Activated effector memory CD4-positive, alpha-beta T cell treated with Interleukin-2 at 50 U/mL for 16 hours (primary cell): Measurements from ENCODE around the gene EPHA4.

ENCODE experiments used
- DNase-seq: peaks from one replicate; pipeline ENCODE4 v3.0.0-alpha.2; 2020

The EPHA4 gene

DNA sequence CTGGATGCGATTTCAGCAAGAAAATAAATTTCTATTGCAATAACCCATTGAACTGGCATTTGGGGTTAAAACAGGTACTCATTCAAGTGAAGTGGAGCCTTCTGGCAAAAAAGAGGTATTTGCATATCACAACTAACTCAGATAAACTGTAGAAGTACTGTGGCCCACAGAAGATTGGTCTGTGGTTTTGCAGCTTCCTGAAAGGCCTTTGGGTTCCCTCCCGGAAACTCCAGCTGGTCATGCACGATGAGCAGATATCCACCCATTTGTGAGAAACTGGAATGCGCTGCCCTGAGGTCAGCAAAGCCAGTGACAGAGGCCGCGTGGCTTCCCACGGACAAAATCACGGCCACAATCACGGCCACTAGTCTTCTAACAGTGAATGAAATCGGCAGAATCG is 106.3 kb downstream of the EPHA4 start:
- DNase-seq = no peak

- DNase-seq = no peak
These were observed 107.1 kb downstream of the EPHA4 start for GRCh38 chr2:221464971-221465370.

DNA sequence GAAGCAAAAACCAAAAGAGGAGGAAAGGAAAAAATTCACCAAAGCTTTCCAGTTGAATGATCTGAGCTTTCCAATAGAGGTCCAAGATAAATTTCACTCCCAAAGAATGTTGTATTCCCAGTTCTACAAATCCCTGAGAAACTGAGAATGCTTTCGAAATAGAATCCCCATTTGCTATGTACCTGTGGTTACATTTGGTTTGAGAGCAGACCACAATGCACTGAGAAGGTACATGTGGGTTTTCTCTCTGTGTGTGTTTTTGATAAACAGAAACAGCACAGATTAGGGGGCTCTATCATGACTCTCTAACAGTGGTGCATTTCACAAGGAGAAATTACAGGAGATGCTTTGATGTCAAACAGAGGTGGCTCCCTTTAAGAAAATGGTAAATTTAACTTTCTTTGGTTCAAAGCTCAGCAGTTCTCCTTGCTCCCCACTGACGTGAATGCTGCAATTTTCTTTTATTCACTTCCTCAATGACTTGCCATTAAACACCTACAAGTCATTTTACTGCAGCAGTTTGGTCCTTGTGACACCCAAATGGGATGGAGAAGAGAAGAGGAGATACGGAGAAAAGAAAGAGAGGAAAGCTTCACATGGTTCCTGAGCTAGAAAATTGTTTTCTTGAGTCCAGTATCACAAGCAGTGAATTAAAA is 108.7 kb downstream of the EPHA4 start:
- no peak for DNase-seq

GRCh38 chr2:221461901-221462300 is 110.2 kb downstream of the EPHA4 start:
- DNase-seq = no peak

GRCh38 chr2:221460136-221460535 is 112.0 kb downstream of the EPHA4 start:
- no peak for DNase-seq

GRCh38 chr2:221458578-221458977 is 113.5 kb downstream of the EPHA4 start:
- DNase-seq = no peak

DNA sequence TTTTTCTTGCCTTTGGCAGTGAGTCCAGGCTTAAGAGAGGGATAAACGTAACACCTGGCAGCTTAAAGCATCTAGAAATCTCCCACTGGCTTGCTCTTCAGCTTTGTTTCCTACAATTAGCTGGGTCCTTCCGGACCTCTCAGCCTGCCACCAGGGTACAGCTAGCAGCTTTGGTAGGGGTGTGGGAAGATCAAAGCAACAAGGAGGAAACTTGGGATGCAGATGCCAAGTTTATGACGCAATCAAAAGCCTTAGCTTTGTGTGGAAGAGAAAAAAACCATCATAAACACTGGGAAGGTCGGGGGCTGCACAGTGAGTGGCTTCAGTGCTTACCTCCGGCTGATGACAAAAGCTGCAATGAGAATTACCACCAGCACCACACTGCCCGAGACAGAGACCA is 116.9 kb downstream of the EPHA4 start:
- DNase-seq = no peak

DNA sequence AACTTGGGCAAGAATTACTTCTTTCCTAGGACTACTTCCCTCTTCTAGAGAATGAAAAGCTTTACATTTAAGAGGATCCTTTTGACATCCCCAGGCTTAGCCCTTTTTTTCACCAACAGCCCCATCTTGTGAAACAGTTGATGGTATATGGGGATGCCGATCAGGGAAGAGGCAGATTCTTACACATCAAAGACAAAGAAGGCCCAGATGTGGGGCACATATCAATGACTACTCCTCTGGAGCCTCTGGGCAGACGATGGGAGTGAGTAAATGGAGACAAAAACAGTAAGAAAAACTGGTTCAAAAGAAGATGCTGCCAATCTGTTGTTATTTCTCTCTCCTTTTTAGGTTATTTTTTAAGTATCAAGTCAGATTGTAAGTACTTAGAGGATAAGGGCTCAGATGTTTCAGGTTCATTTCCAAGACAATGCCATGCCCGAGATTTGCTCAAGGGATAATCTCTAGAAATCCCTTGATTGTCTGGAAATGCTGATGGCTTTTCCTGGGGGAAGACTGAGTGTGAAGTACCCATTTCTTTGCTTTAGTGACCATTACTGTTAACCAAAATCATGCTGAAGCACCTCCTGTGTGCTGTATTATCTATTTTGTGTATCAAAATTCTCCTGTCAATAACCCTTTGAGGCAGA is 117.5 kb downstream of the EPHA4 start:
- DNase-seq = no peak

DNA sequence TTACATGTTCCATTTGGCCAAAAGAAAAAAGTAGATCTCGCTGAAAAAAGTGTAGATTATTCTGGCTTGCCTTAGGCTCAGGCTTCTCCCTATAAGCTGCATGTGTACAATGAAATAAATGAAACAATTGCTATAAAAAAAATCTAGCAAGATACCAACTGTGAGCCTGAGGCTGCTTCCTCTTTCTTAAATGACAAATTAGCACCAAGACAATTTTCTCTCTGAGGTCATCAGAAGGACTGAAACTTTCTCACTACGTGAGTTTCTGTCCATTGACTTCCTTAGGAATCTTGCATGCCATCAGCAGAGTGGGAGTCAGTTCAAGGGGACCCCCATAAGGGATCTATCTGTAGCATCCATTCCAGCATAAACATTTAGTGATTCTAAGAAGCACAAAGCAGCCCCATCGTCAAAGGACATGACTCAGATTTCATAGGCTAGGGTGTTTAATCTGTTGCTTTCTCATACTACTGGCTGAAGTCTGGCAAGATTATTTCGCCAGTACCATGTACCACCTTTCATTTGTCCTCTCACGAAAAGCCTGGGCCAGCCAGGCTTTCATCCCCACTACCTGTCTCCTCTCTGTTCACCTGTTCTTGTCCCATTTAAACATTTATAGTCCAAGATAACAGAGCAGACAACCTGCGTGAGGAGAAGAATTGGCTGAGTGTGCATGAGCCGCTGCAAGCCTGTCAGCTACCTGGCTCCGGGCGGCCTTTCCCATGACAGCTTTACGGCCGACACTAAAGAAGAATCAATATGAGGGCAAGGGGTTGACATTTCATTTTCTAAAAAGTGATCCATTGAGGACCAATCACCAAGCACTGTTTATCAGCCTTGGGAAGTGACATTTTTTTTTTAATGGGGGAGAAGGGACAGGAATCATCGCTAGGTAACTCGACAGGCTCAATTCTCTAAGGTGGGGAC is 120.0 kb downstream of the EPHA4 start:
- DNase-seq = no peak

DNA sequence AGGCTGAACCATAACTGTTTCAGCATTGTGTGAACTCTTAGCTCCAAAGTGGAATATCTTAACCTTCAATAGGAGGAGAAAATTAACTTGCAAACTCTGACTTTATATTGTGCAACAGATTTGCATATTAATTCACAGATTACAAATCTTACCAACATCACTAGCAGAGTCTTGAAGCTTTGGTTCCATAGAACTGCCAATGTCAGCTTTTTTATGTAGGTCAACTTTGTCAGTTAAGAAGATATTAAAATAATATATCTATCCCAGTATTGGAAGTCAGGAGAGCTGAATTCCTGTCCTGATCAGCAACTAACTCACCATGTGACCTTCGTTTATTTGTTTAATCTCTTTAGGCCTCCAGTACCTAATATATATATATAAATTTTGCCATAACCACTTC is 121.8 kb downstream of the EPHA4 start:
- no peak for DNase-seq

DNA sequence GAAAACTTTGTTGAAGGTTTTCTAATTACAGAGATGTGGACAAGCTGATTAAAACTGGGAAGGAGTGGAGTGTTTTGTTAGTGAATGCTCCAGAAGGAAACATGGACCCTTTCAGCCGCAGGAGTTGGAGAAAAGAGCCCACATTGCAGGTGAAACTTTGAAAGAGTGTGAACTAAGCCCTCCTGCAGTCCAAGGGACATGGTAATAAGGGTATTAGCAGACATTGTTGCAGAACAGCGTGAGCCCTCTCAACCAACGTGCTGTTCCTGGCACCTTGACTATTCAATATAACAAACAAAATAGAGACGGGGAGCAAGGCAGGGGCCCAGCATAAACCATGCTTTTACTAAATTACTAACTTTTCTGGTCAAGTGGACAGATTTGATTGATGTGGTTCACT is 122.7 kb downstream of the EPHA4 start:
- DNase-seq = no peak

DNA sequence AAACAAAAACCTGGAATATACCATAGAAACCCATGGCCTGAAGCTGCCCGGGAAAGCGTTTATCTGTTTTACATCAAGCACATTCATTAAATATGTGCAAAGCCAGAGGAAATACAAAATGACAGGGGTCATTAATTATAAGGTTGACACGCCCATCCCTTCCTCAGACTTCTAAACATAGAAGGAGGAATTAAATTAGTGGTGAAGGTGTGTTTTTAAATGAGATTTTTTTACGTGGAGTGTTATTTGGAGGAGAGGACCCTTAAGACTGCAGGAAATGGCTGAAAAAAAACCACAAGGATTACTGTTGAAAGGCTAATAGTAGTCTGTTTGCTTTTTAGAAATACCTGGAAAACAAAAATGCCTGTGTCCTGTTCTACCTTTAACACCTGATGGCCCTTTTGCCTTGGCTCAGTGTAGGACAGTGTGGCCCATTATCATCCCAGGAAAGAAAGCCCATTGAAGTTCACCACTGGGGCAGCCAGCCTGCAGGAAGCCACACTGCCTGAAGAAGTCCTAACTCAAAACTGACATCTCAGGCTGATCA is 123.2 kb downstream of the EPHA4 start:
- DNase-seq = no peak

GRCh38 chr2:221448057-221448843 is 123.9 kb downstream of the EPHA4 start:
- DNase-seq = no peak

DNA sequence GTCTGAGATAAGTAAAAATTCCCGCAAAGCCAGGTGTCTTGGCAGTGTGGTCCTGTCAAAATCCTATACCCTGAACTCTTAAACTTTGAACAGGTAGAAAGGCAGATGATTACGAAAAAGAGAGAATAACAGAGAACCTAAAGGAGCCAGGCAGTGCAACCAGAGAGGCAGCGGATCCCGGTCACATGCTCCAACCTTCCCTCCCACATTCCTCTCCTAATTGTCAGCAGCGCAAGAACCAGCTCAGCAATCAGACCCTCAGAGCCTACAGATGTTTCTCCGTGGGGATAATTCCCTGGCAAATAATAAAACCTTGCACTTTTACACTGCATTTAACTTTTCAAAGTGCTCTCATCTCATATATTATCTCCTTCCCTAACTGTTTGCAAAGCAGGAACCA is 124.8 kb downstream of the EPHA4 start:
- no peak for DNase-seq

DNA sequence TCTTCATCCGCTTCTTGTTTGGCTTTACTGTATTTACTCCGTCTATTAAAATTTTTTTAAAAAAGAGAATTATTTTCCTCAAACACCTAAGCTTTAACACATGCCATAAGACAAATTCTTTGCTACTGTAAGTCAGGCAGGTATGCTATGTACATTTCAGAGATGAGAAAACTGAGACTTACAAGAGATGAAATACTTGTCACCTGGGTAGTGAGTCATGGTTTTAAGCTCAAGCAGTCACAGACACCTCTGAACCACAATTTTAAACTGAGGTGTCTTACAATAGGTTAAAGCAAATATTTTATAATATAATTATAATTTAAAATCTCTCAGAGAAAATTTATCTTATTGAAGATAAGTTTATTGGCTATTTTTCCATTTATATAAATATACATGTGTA is 126.0 kb downstream of the EPHA4 start:
- no peak for DNase-seq

DNA sequence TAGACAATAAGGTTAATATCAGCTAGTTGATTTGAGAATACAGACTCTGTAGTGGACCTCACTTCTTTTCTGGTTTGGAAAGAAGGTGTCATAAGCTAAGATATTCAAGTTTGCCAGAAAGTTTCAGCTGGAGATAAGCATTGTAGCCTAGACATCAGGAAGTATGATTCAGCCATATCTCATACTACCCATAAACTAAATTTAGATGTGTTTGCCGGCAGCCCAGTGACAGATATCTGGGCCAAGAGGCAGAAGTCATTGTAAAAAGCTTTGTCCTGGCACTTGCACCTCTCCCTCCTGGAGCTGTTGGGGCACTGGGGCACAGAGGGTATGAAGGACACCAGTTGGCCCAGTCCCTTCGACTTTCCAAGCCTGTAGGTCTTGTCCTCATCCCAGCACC is 128.0 kb downstream of the EPHA4 start:
- DNase-seq = no peak

- DNase-seq = no peak
These were observed 128.5 kb downstream of the EPHA4 start for GRCh38 chr2:221443645-221444044.

- no peak for DNase-seq
These were observed 130.0 kb downstream of the EPHA4 start for GRCh38 chr2:221442128-221442527.

DNA sequence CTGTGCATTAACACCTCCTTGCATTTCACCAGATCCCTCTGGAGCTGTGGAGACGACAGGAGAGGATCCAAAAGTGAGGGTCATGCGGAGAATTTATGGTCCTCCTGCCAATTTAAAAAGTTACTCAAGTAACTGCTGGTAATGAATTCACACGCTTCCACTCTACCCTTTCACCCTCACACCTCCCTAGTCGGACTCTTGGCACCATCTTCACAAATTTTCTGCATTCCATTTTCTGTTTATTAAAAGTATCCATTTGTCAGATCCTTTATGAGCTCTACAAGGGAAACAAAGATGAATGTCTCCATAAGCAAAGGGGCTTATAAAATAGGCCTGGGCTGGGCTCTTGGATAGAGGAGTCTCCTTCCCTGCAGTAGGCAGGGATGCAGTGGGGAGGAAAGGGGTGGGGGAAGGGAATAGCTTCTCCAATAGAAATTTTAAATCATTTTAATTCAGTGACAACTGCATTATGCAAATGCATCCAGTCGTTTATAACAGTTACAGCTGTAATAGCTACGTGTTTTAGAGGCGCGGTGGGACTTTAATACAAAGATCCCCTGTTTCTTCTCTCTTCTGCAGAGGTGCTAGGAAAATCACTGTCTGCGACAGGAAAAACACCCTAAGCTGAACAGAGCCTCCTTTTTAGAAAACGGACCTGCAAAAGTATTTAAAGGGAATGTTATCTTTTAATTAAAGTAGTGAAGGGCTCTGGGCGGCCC is 132.2 kb downstream of the EPHA4 start:
- DNase-seq = no peak

- DNase-seq = no peak
These were observed 135.0 kb downstream of the EPHA4 start for GRCh38 chr2:221437056-221437455.

DNA sequence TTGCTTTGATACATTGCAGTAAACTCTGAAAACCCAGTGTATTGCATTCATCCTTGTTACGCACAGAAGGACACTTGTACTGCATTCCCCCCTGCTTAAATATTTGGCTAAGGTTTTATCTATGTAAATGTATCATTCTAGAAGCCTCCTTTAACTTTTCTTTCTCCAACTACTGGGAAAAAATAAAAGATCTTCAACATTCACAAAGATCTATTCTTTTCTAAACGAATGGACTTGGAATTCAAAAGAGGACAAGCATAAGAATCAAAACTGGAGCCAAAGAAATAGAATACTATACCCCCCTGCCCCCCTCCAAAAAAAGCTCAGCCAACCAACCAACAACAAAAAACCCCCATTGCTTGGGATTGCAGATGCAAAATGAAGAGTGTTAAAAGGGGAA is 136.9 kb downstream of the EPHA4 start:
- no peak for DNase-seq

GRCh38 chr2:221434142-221434541 is 138.0 kb downstream of the EPHA4 start:
- DNase-seq = no peak
